GM19468 (cell line): Measurements from ENCODE around the gene SURF1.

Experiments used
- ATAC-seq: cut with Tn5 transposase; IDR thresholded peaks from one replicate; pipeline ENCODE4 v1.9.1; 2021; ENCODE audit warnings: mild to moderate bottlenecking, moderate library complexity, moderate number of reproducible peaks; ENCODE audit not compliant: unreplicated experiment; ENCODE audit errors: extremely low read depth

SURF1 gene

DNA sequence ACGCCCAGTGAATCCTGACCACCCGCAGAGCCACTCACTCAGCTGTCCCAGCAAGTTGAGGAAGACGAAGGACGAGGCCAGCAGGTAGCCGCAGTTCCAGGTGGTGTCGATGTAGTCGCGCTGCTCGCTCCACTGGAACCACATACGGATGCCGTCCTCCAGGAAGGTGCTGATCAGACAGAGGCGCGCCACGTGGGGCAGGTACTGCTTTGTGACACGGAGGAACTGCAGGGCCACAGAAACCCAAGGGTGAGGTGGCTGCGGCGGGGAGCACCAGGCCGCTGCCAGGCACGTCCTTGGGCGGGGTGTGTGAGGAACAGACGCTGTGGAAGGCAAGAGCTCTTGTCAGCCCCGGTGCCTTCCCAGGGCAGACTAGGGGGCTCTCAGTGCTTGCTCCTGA lies 10.9 kb upstream of the SURF1 start:
- no peak for ATAC-seq

DNA sequence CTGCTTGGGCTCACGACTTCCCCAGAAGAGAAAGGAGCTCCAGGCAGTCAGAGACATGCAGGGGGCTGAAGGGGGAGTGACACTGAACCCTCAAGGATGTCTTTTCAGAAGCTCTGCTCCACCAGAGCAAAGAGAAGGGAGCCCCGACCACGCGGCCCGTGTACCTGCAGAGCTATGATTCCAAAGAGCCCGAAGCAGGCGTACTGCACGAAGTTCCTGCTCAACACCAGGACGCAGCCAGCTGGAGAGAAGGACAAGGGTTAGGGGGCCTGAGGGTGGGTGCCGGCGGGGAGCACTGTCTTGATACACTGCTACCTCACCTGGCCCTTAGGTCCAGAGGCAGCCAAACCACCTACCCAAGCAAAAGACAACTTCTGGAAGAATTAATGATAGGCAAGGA lies 10.1 kb upstream of the SURF1 start:
- ATAC-seq: no peak

- ATAC-seq: no peak
Observed at GRCh38 chr9:133362359-133363044, 6.2 kb upstream of the SURF1 start.

DNA sequence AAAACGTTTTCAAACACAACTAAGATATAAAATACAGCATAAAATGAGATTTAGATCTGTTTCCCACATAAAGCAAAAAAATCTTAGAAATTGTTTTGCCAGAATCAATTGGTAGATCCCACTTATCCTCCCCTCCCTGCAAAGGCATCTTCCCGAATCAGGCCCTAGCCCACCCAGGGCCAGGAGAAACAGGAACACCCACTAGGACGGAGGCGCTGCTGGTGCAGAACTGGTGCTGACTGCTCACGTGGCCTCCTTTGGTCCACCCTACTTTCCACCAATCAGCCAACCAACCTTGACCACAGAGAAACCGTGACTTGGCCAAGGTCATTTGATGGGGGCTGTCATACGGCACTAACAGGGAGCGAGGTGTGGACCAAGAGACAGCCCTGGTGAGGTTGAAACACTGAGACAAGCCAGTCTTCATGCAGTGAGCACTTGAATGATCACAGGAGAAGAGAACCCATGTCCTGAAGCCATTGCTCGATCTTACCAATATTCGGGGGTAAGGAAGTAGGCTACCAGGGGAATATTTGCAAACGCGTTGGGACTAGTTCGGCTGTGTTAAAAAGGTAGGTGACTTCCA lies 5.3 kb upstream of the SURF1 start:
- no peak for ATAC-seq

- ATAC-seq: no peak
Observed at GRCh38 chr9:133360400-133361393, 4.4 kb upstream of the SURF1 start.

DNA sequence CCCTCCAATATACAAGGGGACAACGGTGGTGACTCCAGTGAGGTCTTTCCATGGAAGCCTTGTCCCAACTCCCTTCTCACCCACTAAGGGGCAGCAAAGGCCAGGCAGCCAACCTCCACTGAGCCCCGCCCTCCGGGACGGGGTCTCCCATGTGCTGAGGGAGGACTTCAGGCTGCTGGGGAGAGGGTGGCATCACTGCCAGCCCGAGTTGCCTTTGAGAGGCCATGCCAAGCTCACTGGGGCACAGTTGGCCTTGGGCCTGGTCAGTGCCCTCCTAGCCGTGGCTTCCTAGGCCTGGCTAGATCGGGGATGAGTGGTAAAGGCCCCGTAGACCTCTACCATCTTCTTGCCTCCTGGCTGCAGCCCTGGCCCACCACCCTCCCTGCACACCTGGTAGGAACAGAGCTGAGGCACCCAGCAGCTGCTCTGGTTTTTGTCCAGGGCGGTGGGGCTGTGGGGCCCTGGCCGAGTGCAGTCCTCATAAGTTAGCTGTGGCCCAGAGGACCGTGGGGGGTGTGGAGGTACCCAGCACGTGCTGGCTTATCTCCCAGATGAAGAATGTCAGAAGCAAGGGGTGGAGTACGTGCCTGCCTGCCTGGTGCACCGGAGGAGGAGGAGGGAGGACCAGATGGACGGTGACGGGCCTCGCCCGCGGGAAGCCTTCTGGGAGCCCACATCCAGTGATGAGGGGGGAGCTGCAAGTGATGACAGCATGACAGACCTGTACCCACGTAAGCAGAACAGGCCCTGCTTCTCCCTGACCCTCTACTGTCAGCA lies 3.3 kb upstream of the SURF1 start:
- ATAC-seq: no peak

GRCh38 chr9:133357656-133358055 lies 1.4 kb upstream of the SURF1 start:
- ATAC-seq: no peak

- ATAC-seq: peak; percentile 13
Observed at GRCh38 chr9:133355881-133356357, 368 bp downstream of the SURF1 start.

- ATAC-seq: no peak
Observed at GRCh38 chr9:133354766-133355165, 1.5 kb downstream of the SURF1 start.

- no peak for ATAC-seq
Observed at GRCh38 chr9:133353548-133353947, 2.7 kb downstream of the SURF1 start.

DNA sequence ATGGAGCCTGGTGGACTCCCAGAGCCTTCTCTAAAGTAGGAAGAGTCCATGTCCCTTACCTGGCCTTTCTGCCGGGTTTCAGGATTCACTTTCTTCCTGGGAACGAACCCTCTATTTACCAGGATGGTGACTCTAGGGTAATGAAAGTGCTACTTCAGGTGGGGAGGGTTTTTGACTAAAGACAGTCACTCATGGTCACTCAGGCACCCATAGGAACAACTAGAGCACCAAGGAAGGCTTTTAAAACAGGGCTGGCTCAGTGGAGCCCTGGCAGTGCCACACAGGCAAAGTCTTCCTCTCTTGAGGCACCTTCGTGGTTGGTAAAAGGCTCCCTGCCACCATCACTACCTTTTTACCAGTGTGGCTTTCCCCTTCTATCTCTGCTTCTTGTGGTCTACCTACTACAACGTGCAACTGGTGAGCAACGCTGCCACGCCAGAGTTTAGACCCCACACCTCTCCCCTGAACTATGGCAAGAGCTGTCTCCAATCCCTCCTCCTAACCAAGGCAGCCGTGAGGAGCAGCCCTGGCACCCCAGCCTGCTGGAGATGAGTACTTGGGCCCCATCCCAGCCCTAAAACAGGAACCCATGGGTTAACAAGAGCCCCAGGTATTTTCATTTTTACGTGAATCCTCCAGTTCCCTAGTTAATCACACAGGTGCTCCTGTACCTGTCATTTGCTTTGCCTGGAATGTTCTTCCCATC lies 3.5 kb downstream of the SURF1 start:
- ATAC-seq: no peak

GRCh38 chr9:133351908-133352634 lies 4.2 kb downstream of the SURF1 start:
- ATAC-seq: no peak

GRCh38 chr9:133351526-133351907 lies 4.8 kb downstream of the SURF1 start:
- ATAC-seq: no peak

DNA sequence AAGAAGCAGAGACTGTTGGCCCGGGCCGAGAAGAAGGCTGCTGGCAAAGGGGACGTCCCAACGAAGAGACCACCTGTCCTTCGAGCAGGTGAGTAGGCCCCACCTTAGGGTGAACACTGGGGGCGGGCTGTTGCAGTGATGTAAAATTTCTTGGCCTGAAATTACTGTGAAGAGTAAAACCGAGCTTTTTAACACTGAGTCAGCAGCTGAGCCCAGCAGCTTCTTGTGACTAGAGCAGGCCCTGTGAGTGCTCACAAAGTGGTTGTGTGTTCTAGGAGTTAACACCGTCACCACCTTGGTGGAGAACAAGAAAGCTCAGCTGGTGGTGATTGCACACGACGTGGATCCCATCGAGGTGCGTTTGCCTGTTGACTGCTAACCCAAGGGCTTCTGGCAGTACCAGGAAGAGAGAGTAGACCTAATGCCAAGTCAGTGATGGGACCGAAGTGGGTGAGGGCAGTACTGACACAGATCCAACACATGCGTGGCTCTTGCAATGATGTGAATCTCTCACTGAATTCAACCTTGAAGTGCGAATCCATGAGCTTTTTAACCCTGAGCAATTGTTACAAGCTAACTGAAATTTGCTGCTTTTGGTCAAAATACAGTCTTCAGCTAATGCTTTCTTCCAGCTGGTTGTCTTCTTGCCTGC lies 6.2 kb downstream of the SURF1 start:
- no peak for ATAC-seq

DNA sequence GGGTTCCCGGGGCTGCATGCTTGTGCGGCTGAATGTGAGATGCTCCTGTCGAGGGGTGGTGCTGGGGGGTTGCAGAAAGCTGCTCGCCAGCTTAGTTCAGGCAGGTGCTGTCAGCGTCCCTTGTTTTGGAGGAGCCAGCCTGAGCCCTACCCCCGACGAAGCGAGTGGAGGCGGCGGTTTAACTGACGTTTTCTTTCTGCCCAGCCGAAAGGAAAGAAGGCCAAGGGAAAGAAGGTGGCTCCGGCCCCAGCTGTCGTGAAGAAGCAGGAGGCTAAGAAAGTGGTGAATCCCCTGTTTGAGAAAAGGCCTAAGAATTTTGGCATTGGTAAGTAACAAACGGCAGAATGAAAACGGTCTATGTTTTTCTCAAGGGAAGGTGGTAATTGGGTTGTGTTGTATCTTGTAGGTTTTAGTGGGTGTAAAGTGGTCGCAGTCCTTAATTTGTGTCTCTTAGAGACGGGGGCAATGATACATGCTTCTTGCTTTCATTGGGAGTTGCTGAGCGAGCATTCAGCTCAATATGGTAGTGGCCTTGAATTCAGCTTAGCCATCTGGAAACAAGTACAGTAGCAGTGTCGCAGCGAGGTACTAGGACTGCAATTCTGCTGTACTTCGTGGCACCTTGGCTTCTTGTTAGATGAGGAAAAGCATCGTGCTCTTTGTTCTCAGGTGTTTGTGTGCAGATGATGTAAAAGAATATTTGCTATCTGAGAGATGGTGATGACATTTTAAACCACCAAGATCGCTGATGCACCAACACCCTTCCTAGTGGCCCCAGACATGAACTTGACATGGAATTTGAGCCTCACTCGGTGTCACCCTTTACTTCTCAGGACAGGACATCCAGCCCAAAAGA lies 7.3 kb downstream of the SURF1 start:
- no peak for ATAC-seq

GRCh38 chr9:133347985-133348717 lies 8.1 kb downstream of the SURF1 start, which contains the start of the genes MED22 and RPL7A:
Gene MED22 (minus strand): TSS chr9:133348131. CDS start chr9:133346662, 1,469 bp downstream.
Gene RPL7A (plus strand): TSS chr9:133348218. CDS start chr9:133348244, 26 bp downstream.
- no peak for ATAC-seq
